GM12878 (cell line): Measurements from ENCODE around the gene SYK. TPM values are rescaled to one million over a fixed set of nuclear protein-coding genes. Genes with fewer than 3 reads are reported as not detected.

ENCODE experiments used
- ATAC-seq: fragments of 200-7000 bp; cut with Tn5 transposase; 3 replicates; pipeline ENCODE4 v1.9.1; 2020; ENCODE audit warnings: mild to moderate bottlenecking, moderate library complexity
- BruUV-seq: library from RNA; stranded (reverse); fragments of 400-500 nt; replicated peaks from 2 replicates; lab custom pipeline; 2021; lab: Mats Ljungman, UMichigan
- CTCF ChIA-PET: fragments of 300-600 bp; sonication (Branson Sonifier 250); formaldehyde crosslinking; extraction: SDS; loops from one replicate; lab custom pipeline; 2021; ENCODE audit warnings: inconsistent platforms; lab: Yijun Ruan, JAX
- POLR2A ChIA-PET: fragments of 350-600 bp; formaldehyde crosslinking; extraction: SDS; loops from one replicate; lab custom pipeline; 2021; ENCODE audit warnings: inconsistent platforms; lab: Charles Lee
- RAD21 ChIA-PET: fragments of 300-600 bp; sonication (Branson Sonifier 250); formaldehyde crosslinking; loops from one replicate; lab custom pipeline; 2023; ENCODE audit warnings: antibody characterized with exemption; ENCODE audit not compliant: unreplicated experiment; lab: Charles Lee
- SMC1A ChIA-PET: fragments of 300-600 bp; sonication (Branson Sonifier 250); formaldehyde crosslinking; loops from one replicate; lab custom pipeline; 2023; ENCODE audit not compliant: unreplicated experiment, uncharacterized antibody; lab: Charles Lee
- DNase-seq: peaks from one replicate; pipeline ENCODE4 v3.0.0-alpha.2; 2011; ENCODE audit warnings: low read depth, low spot score
- FAIRE-seq: peaks from 3 replicates; lab custom pipeline; 2011; peaks lifted over from hg19 to GRCh38; lab: Jason Lieb, UNC
- H2AFZ ChIP-seq: 2 replicates; pipeline ENCODE4 v1.6.0; 2011; ENCODE audit warnings: low read depth, low read length, control low read depth; ENCODE audit not compliant: control insufficient read depth
- H3K27ac ChIP-seq: 2 replicates; pipeline ENCODE4 v1.5.1; 2011; ENCODE audit warnings: control low read depth; ENCODE audit not compliant: control insufficient read depth, insufficient read depth
- H3K27me3 ChIP-seq, 2 experiments: replicated peaks in 1 of 2; 2 replicates each; pipeline versions ENCODE4 v1.6.0 to v1.6.1; 2011; ENCODE audit warnings: low read length in 1 of 2; ENCODE audit not compliant: control insufficient read depth in 2 of 2, insufficient read depth in 2 of 2
- H3K36me3 ChIP-seq, 2 experiments: 2 replicates each; pipeline ENCODE4 v1.5.1; 2011; ENCODE audit warnings: low read length in 1 of 2; ENCODE audit not compliant: control insufficient read depth in 2 of 2, insufficient read depth in 2 of 2
- H3K4me1 ChIP-seq: 2 replicates; pipeline ENCODE4 v1.6.1; 2011; ENCODE audit warnings: mild to moderate bottlenecking, low read length, moderate library complexity, mixed read lengths; ENCODE audit not compliant: control insufficient read depth, insufficient read depth
- H3K4me2 ChIP-seq: 2 replicates; pipeline ENCODE4 v1.6.0; 2011; ENCODE audit warnings: control low read depth; ENCODE audit not compliant: control insufficient read depth, insufficient read depth
- H3K4me3 ChIP-seq: fragments of 200-600 bp; sonication (generic); 2 replicates; pipeline ENCODE4 v1.5.1; 2016
- H3K79me2 ChIP-seq: 2 replicates; pipeline ENCODE4 v1.6.0; 2011; ENCODE audit warnings: low read length; ENCODE audit not compliant: control insufficient read depth, insufficient read depth
- H3K9ac ChIP-seq: 2 replicates; pipeline ENCODE4 v1.8.0; 2011; ENCODE audit warnings: low read length, control low read depth, mixed read lengths; ENCODE audit not compliant: control insufficient read depth, insufficient read depth
- H3K9me3 ChIP-seq: replicated peaks from 3 replicates; pipeline ENCODE4 v1.5.1; 2011; ENCODE audit warnings: mild to moderate bottlenecking, low read length; ENCODE audit not compliant: control insufficient read depth, insufficient read depth
- H4K20me1 ChIP-seq: 2 replicates; pipeline ENCODE4 v1.6.0; 2011; ENCODE audit not compliant: control insufficient read depth, insufficient read depth
- BCL11A ChIP-seq: IDR thresholded peaks from 2 replicates; pipeline ENCODE4 v1.6.1; 2011; ENCODE audit warnings: low read depth, low read length
- ESRRA ChIP-seq: IDR thresholded peaks from 2 replicates; pipeline ENCODE4 v1.6.1; 2012; ENCODE audit warnings: mild to moderate bottlenecking, low read length, improper control_type of control experiment
- ETV6 ChIP-seq, 2 experiments: fragments of 450-650 bp in 1 of 2; IDR thresholded peaks in 1 of 2; conservative IDR thresholded peaks in 1 of 2; 2 replicates each; pipeline ENCODE4 v1.6.1; 2014; ENCODE audit warnings: antibody characterized with exemption in 1 of 2, borderline replicate concordance in 1 of 2, low read depth in 1 of 2, mild to moderate bottlenecking in 1 of 2, moderate library complexity in 1 of 2
- IRF4 ChIP-seq: IDR thresholded peaks from 2 replicates; pipeline ENCODE4 v1.6.1; 2011; ENCODE audit warnings: low read depth, low read length
- KLF5 ChIP-seq: fragments of 450-650 bp; IDR thresholded peaks from 2 replicates; pipeline ENCODE4 v1.6.1; 2014; ENCODE audit warnings: mild to moderate bottlenecking; ENCODE audit not compliant: partially characterized antibody
- NBN ChIP-seq: fragments of 450-650 bp; IDR thresholded peaks from 2 replicates; pipeline ENCODE4 v1.6.1; 2016
- NFXL1 ChIP-seq: fragments of 450-650 bp; IDR thresholded peaks from 2 replicates; pipeline ENCODE4 v1.6.1; 2017; ENCODE audit warnings: antibody characterized with exemption, mild to moderate bottlenecking, borderline replicate concordance
- NR2C1 ChIP-seq: fragments of 450-650 bp; IDR thresholded peaks from 2 replicates; pipeline ENCODE4 v1.6.1; 2017; ENCODE audit warnings: antibody characterized with exemption, mild to moderate bottlenecking, moderate library complexity
- NR2C2 ChIP-seq: IDR thresholded peaks from 2 replicates; pipeline ENCODE4 v1.6.1; 2011; ENCODE audit warnings: borderline replicate concordance, low read depth; ENCODE audit not compliant: control insufficient read depth, insufficient read length
- RAD51 ChIP-seq: fragments of 450-650 bp; IDR thresholded peaks from 2 replicates; pipeline ENCODE4 v1.6.1; 2016; ENCODE audit warnings: moderate library complexity, mild to moderate bottlenecking, inconsistent platforms
- RCOR1 ChIP-seq: conservative IDR thresholded peaks from 2 replicates; pipeline ENCODE4 v1.6.1; 2012; ENCODE audit warnings: low read depth, low read length, improper control_type of control experiment
- SREBF1 ChIP-seq: IDR thresholded peaks from 2 replicates; pipeline ENCODE4 v1.6.1; 2012; ENCODE audit warnings: mild to moderate bottlenecking, low read length
- TAF1 ChIP-seq: IDR thresholded peaks from 2 replicates; pipeline ENCODE4 v1.6.1; 2011; ENCODE audit warnings: mild to moderate bottlenecking, low read depth, low read length, borderline replicate concordance
- TCF3 ChIP-seq: IDR thresholded peaks from 2 replicates; pipeline ENCODE4 v1.6.1; 2012; ENCODE audit warnings: low read depth, mild to moderate bottlenecking, low read length, borderline replicate concordance; ENCODE audit not compliant: insufficient read depth
- ZBED1 ChIP-seq: IDR thresholded peaks from 2 replicates; pipeline ENCODE4 v1.6.1; 2016; ENCODE audit warnings: borderline replicate concordance
- ZBTB40 ChIP-seq: fragments of 450-650 bp; IDR thresholded peaks from 2 replicates; pipeline ENCODE4 v1.6.1; 2016; ENCODE audit warnings: mild to moderate bottlenecking, moderate library complexity, borderline replicate concordance
- ZNF217 ChIP-seq: fragments of 450-650 bp; IDR thresholded peaks from 2 replicates; pipeline ENCODE4 v1.6.1; 2017; ENCODE audit warnings: antibody characterized with exemption, mild to moderate bottlenecking
- WGBS: methylation state at CpG from one replicate; pipeline ENCODE4 v1.1.6; 2016; ENCODE audit warnings: low lambda C conversion rate; ENCODE audit not compliant: insufficient replicate concordance, insufficient coverage; ENCODE audit errors: missing lambda C conversion rate; 5-methylcytosine and 5-hydroxymethylcytosine counted together
- in situ Hi-C: fragments of 300-500 bp; cut with MboI; formaldehyde crosslinking; loops from 9 replicates; pipeline ENCODE4 v1.14.3; 2018; ENCODE audit warnings: mixed read lengths
- intact Hi-C: fragments of 100-400 bp; cut with micrococcal nuclease; formaldehyde crosslinking; loops from one replicate; pipeline ENCODE4 v1.14.2; 2022; ENCODE audit not compliant: unreplicated experiment
- polyA plus RNA-seq, 11 experiments: library from polyadenylated mRNA; depleted of rRNA in 4 of 11; unstranded in 6 of 11; stranded (reverse) in 5 of 11; fragments of >200 nt; fragmentation: Nextera tagmentation in 4 of 11; fragmentation: Illumina TruSeq in 1 of 11; extraction: Ambion mirVana in 4 of 11; extraction: Trizol in 1 of 11; gene quantifications; 1 replicate in 1 of 11; 2 replicates in 10 of 11; pipeline versions ENCODE4 v1.2.1 to v1.2.3, GENCODE V29; 2011 to 2016; ENCODE audit warnings: inconsistent platforms in 2 of 11, missing spikeins in 2 of 11, low read depth in 1 of 11
- total RNA-seq, 4 experiments: library from RNA; depleted of rRNA in 3 of 4; stranded (reverse); fragments of >200 nt in 3 of 4; fragmentation: Illumina TruSeq in 1 of 4; extraction: Trizol in 1 of 4; gene quantifications; 2 replicates each; pipeline versions ENCODE4 v1.2.1 to v1.2.3, GENCODE V29; 2013 to 2021
- TF ChIP-seq, protein P1 (sequence below): IDR thresholded peaks from 2 replicates; pipeline ENCODE4 v1.6.1; 2011; ENCODE audit warnings: borderline replicate concordance, low read depth, mild to moderate bottlenecking, moderate library complexity, low read length; ENCODE audit not compliant: insufficient read depth, poor library complexity, severe bottlenecking
- TF ChIP-seq, protein P2 (sequence below): IDR thresholded peaks from 2 replicates; pipeline ENCODE4 v1.6.1; 2011; ENCODE audit warnings: mild to moderate bottlenecking, low read depth, low read length, moderate library complexity; ENCODE audit not compliant: insufficient replicate concordance

SYK gene
- total and polyA plus RNA-seq, 10 of the 15 experiments (the other 5 are each of a cell fraction or from before 2014, with no cell fraction given), result 6.5 to 135 (median 68.8) TPM

DNA sequence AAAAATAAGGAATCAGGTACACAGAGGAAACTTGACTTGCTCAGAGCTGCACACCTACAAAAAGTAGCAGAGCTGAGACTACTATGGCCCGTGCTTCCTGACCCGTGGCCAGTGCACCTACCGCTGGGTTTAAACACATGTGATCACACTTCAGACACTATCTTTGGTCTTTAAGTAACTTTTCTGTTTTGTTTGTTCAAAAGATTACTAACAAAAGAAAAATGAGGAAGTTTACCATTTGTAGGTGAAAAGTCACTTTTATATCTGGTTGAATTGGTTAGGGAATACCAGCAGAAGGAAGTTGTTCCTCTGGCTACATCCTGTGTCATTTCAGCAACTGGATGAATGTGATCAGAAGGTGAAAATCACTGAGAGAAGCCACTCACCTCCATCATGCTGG lies 6.5 kb upstream of the SYK start:
- Histone ChIP-seq H3K79me2 (no peaks in the 10 kb centered on the region), H3K4me2 (peak overlapping the region; percentile 46), H2AFZ (no peak overlapping the region), H3K4me3 (no peak overlapping the region), H3K9me3 (peaks cover 6% of the 10 kb centered on the region), H3K36me3 (no peaks in the 10 kb centered on the region), H3K27ac (peak overlapping the region; percentile 34), H3K4me1 (peaks cover 33% of the 10 kb centered on the region), H4K20me1 (no peaks in the 10 kb centered on the region), H3K9ac (peak overlapping the region; percentile 18; the same call in 1 of the 2 replicates), H3K27me3 (no peaks in the 10 kb centered on the region)
- POLR2A ChIA-PET, result interaction anchor here (0.7 to 1.1 kb wide), 2 partner anchors 10 to 32 kb away, joined by 3 to 4 read pairs; no protein-coding TSS in a partner anchor
- RAD21 ChIA-PET, result interaction anchor here (0.8 to 2.8 kb wide), 5 partner anchors 10 to 37 kb away, joined by 3 to 11 read pairs (median 4); no protein-coding TSS in a partner anchor
- in situ Hi-C loops (no loop called here), intact Hi-C loops (no loop called here)
- DNase-seq (no peak), ATAC-seq (peak; percentile 73), FAIRE-seq (no peak)
- 3% methylated on average over 3 of the region's 3 CpGs for WGBS
- BruUV-seq, result no TSS peak
- SMC1A ChIA-PET, result interaction anchor here (1.2 to 2.4 kb wide), 2 partner anchors 9 to 20 kb away, joined by 3 to 6 read pairs; no protein-coding TSS in a partner anchor
- CTCF ChIA-PET, result interaction anchor here (0.9 kb wide), 1 partner anchor 16 kb away, joined by 3 read pairs; no protein-coding TSS in a partner anchor
- no peak for TF ChIP-seq IRF4
- TF ChIP-seq SREBF1, result no peak
- no peak for TF ChIP-seq ETV6 (conservative IDR thresholded peaks at IDR 0.05 in 1 of 2, IDR thresholded peaks at IDR 0.05 in 1 of 2; ENCODE audit: borderline replicate concordance in 1 of 2, low read depth in 1 of 2)
- TF ChIP-seq TCF3, result no peak
- TF ChIP-seq NFXL1, result no peak
- TF ChIP-seq NBN, result no peak
- TF ChIP-seq, protein P1, sequence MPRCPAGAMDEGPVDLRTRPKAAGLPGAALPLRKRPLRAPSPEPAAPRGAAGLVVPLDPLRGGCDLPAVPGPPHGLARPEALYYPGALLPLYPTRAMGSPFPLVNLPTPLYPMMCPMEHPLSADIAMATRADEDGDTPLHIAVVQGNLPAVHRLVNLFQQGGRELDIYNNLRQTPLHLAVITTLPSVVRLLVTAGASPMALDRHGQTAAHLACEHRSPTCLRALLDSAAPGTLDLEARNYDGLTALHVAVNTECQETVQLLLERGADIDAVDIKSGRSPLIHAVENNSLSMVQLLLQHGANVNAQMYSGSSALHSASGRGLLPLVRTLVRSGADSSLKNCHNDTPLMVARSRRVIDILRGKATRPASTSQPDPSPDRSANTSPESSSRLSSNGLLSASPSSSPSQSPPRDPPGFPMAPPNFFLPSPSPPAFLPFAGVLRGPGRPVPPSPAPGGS, result no peak
- TF ChIP-seq RAD51, result 0 out of 2 replicates have a peak, but pooled peaks have one; percentile 24
- no peak for TF ChIP-seq ZNF217
- TF ChIP-seq BCL11A, result no peak
- no peak for TF ChIP-seq KLF5
- TF ChIP-seq, protein P2, sequence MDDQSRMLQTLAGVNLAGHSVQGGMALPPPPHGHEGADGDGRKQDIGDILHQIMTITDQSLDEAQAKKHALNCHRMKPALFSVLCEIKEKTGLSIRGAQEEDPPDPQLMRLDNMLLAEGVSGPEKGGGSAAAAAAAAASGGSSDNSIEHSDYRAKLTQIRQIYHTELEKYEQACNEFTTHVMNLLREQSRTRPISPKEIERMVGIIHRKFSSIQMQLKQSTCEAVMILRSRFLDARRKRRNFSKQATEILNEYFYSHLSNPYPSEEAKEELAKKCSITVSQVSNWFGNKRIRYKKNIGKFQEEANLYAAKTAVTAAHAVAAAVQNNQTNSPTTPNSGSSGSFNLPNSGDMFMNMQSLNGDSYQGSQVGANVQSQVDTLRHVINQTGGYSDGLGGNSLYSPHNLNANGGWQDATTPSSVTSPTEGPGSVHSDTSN, result no peak
- no peak for TF ChIP-seq RCOR1
- no peak for TF ChIP-seq NR2C1
- no peak for TF ChIP-seq ZBED1
- no peak for TF ChIP-seq ZBTB40
- no peak for TF ChIP-seq TAF1
- no peak for TF ChIP-seq NR2C2
- TF ChIP-seq ESRRA, result no peak
